K562 (cell line): ENCODE data around the gene PBX2. TPM values are rescaled to one million over a fixed set of nuclear protein-coding genes. Genes with fewer than 3 reads are reported as not detected.
A peak's percentile ranks its signal among the peaks of the same experiment; 100 is the strongest.

ENCODE experiments used
- BHLHE40 ChIP-seq: IDR thresholded peaks from 2 replicates; pipeline ENCODE4 v1.6.1; 2011; ENCODE audit warnings: low read length, improper control_type of control experiment
- CBFA2T2 ChIP-seq: fragments of 450-650 bp; conservative IDR thresholded peaks from 2 replicates; pipeline ENCODE4 v1.6.1; 2017; ENCODE audit warnings: mild to moderate bottlenecking
- CBX2 ChIP-seq: fragments of 200-600 bp; sonication (generic); IDR thresholded peaks from one replicate; pipeline ENCODE4 v1.6.1; 2012; ENCODE audit warnings: mild to moderate bottlenecking, low read length, inconsistent platforms; ENCODE audit not compliant: insufficient read depth, poor library complexity, severe bottlenecking
- CREM ChIP-seq: IDR thresholded peaks from 2 replicates; pipeline ENCODE4 v1.6.1; 2014; ENCODE audit warnings: antibody characterized with exemption, low read depth
- EP400 ChIP-seq: fragments of 450-650 bp; IDR thresholded peaks from 2 replicates; pipeline ENCODE4 v1.6.1; 2017; ENCODE audit warnings: antibody characterized with exemption, mild to moderate bottlenecking, moderate library complexity
- FUS ChIP-seq: fragments of 200-400 bp; formaldehyde crosslinking; optimal IDR thresholded peaks from 2 replicates; pipeline ENCODE3; 2017; ENCODE audit warnings: low read depth, low read length
- POLR2A ChIP-seq: fragments of 450-650 bp; conservative IDR thresholded peaks from 2 replicates; pipeline ENCODE4 v1.6.1; 2016
- PTRF ChIP-seq: fragments of 450-650 bp; IDR thresholded peaks from 2 replicates; pipeline ENCODE4 v1.6.1; 2016; ENCODE audit warnings: mild to moderate bottlenecking, missing genetic modification characterization, missing compliant biosample characterization
- SPI1 ChIP-seq: IDR thresholded peaks from 2 replicates; pipeline ENCODE4 v1.6.1; 2011; ENCODE audit warnings: low read depth, low read length, control low read depth, borderline replicate concordance
- ZFP1 ChIP-seq: fragments of 450-650 bp; formaldehyde crosslinking; IDR thresholded peaks from 2 replicates; pipeline ENCODE4 v1.4.0; 2020; ENCODE audit warnings: mild to moderate bottlenecking, mixed read lengths
- polyA plus RNA-seq, 8 experiments: library from polyadenylated mRNA; depleted of rRNA in 4 of 8; stranded (reverse) in 5 of 8; unstranded in 3 of 8; fragments of >200 nt; fragmentation: Nextera tagmentation in 2 of 8; fragmentation: Illumina TruSeq in 1 of 8; extraction: Ambion mirVana in 2 of 8; extraction: Trizol in 1 of 8; gene quantifications; 2 replicates each; pipeline versions ENCODE4 v1.2.1 to v1.2.3, GENCODE V29; 2011 to 2014; ENCODE audit warnings: inconsistent platforms in 1 of 8, missing spikeins in 1 of 8
- total RNA-seq, 7 experiments: library from RNA; depleted of rRNA in 6 of 7; stranded (reverse); fragments of >200 nt in 6 of 7; fragmentation: Illumina TruSeq in 2 of 7; extraction: Trizol in 2 of 7; gene quantifications; 2 replicates each; pipeline versions ENCODE4 v1.2.1 to v1.2.3, GENCODE V29; 2011 to 2021; ENCODE audit warnings: low replicate concordance in 1 of 7
- TF ChIP-seq, protein P1 (sequence below): fragments of 450-650 bp; IDR thresholded peaks from 2 replicates; pipeline ENCODE4 v1.6.1; 2016
- TF ChIP-seq, protein P2 (sequence below): IDR thresholded peaks from 2 replicates; pipeline ENCODE4 v1.6.1; 2016; ENCODE audit warnings: missing genetic modification characterization, missing compliant biosample characterization
- TF ChIP-seq, protein P3 (sequence below): sonication (generic); formaldehyde crosslinking; IDR thresholded peaks from 2 replicates; pipeline ENCODE4 v1.9.0; 2022; ENCODE audit warnings: mild to moderate bottlenecking, missing genetic modification reagents
- TF ChIP-seq, protein P4 (sequence below): fragments of 250-450 bp; sonication (Bioruptor Pico); IDR thresholded peaks from 2 replicates; pipeline ENCODE4 v1.5.0; 2021; ENCODE audit warnings: mild to moderate bottlenecking, borderline replicate concordance
- TF ChIP-seq, protein P5 (sequence below): fragments of 450-650 bp; conservative IDR thresholded peaks from 2 replicates; pipeline ENCODE4 v1.6.1; 2016; ENCODE audit warnings: missing genetic modification characterization, low read depth, mild to moderate bottlenecking, missing compliant biosample characterization, moderate library complexity

PBX2 gene
- total and polyA plus RNA-seq, 9 of the 15 experiments (the other 6 are each of a cell fraction or from before 2014, with no cell fraction given): 1.9 to 134 (median 62.5) TPM

DNA sequence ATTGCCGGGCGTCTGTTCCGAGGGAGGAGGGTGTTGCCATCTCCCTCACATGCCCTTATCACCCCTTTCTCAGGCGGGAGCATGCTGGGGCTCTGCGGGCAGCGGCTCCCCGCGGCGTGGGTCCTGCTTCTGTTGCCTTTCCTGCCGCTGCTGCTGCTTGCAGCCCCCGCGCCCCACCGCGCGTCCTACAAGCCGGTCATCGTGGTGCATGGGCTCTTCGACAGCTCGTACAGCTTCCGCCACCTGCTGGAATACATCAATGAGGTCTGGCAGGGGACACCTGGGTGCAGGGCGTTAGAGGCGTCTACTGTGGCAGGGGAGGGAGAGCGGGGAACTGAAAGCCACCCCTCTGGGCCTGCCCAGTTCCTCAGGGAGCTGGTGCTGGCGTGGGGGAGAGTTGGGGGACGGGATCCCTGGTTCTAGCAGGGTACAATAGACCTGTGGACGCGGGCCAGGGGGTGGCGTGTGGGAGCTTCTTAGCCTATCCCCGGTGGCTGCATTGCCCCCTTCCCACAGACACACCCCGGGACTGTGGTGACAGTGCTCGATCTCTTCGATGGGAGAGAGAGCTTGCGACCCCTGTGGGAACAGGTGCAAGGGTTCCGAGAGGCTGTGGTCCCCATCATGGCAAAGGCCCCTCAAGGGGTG, 35.4 kb downstream of the PBX2 start (continued):
- TF ChIP-seq CBX2 (no peak), PTRF (tag) (no peak), CREM (no peak), BHLHE40 (peak; percentile 51; the same call in 1 of the 2 replicates), FUS (no peak), POLR2A (peak; percentile 67), CBFA2T2 (peak; percentile 53), SPI1 (no peak), EP400 (peak; percentile 82), ZFP1 (no peak)
- TF ChIP-seq, protein P1, sequence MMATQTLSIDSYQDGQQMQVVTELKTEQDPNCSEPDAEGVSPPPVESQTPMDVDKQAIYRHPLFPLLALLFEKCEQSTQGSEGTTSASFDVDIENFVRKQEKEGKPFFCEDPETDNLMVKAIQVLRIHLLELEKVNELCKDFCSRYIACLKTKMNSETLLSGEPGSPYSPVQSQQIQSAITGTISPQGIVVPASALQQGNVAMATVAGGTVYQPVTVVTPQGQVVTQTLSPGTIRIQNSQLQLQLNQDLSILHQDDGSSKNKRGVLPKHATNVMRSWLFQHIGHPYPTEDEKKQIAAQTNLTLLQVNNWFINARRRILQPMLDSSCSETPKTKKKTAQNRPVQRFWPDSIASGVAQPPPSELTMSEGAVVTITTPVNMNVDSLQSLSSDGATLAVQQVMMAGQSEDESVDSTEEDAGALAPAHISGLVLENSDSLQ: no peak; the same call in 1 of the 2 replicates
- TF ChIP-seq, protein P2, sequence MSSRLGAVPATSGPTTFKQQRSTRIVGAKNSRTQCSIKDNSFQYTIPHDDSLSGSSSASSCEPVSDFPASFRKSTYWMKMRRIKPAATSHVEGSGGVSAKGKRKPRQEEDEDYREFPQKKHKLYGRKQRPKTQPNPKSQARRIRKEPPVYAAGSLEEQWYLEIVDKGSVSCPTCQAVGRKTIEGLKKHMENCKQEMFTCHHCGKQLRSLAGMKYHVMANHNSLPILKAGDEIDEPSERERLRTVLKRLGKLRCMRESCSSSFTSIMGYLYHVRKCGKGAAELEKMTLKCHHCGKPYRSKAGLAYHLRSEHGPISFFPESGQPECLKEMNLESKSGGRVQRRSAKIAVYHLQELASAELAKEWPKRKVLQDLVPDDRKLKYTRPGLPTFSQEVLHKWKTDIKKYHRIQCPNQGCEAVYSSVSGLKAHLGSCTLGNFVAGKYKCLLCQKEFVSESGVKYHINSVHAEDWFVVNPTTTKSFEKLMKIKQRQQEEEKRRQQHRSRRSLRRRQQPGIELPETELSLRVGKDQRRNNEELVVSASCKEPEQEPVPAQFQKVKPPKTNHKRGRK (tag): no peak
- TF ChIP-seq, protein P3, sequence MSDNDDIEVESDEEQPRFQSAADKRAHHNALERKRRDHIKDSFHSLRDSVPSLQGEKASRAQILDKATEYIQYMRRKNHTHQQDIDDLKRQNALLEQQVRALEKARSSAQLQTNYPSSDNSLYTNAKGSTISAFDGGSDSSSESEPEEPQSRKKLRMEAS (CRISPR knock-in tag): peak; percentile 90
- TF ChIP-seq, protein P4, sequence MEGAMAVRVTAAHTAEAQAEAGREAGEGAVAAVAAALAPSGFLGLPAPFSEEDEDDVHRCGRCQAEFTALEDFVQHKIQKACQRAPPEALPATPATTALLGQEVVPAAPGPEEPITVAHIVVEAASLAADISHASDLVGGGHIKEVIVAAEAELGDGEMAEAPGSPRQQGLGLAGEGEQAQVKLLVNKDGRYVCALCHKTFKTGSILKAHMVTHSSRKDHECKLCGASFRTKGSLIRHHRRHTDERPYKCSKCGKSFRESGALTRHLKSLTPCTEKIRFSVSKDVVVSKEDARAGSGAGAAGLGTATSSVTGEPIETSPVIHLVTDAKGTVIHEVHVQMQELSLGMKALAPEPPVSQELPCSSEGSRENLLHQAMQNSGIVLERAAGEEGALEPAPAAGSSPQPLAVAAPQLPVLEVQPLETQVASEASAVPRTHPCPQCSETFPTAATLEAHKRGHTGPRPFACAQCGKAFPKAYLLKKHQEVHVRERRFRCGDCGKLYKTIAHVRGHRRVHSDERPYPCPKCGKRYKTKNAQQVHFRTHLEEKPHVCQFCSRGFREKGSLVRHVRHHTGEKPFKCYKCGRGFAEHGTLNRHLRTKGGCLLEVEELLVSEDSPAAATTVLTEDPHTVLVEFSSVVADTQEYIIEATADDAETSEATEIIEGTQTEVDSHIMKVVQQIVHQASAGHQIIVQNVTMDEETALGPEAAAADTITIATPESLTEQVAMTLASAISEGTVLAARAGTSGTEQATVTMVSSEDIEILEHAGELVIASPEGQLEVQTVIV (CRISPR knock-in tag): no peak
- TF ChIP-seq, protein P5, sequence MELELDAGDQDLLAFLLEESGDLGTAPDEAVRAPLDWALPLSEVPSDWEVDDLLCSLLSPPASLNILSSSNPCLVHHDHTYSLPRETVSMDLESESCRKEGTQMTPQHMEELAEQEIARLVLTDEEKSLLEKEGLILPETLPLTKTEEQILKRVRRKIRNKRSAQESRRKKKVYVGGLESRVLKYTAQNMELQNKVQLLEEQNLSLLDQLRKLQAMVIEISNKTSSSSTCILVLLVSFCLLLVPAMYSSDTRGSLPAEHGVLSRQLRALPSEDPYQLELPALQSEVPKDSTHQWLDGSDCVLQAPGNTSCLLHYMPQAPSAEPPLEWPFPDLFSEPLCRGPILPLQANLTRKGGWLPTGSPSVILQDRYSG (tag): no peak
